HG02885 (cell line): Measurements from ENCODE around the gene ADARB2.
"Not testable (repeated sequence)": the region's sequence is repeated elsewhere in the genome, so short reads cannot be mapped to it uniquely, and the experiment has no call there.

Experiments used
- ATAC-seq: cut with Tn5 transposase; IDR thresholded peaks from one replicate; pipeline ENCODE4 v1.9.1; 2021; ENCODE audit warnings: mild to moderate bottlenecking; ENCODE audit not compliant: unreplicated experiment, poor library complexity

The ADARB2 gene

GRCh38 chr10:1406132-1406966 is 331.0 kb downstream of the ADARB2 start:
- ATAC-seq: no peak

- no peak for ATAC-seq
Measured at GRCh38 chr10:1404323-1405260, 332.7 kb downstream of the ADARB2 start.

DNA sequence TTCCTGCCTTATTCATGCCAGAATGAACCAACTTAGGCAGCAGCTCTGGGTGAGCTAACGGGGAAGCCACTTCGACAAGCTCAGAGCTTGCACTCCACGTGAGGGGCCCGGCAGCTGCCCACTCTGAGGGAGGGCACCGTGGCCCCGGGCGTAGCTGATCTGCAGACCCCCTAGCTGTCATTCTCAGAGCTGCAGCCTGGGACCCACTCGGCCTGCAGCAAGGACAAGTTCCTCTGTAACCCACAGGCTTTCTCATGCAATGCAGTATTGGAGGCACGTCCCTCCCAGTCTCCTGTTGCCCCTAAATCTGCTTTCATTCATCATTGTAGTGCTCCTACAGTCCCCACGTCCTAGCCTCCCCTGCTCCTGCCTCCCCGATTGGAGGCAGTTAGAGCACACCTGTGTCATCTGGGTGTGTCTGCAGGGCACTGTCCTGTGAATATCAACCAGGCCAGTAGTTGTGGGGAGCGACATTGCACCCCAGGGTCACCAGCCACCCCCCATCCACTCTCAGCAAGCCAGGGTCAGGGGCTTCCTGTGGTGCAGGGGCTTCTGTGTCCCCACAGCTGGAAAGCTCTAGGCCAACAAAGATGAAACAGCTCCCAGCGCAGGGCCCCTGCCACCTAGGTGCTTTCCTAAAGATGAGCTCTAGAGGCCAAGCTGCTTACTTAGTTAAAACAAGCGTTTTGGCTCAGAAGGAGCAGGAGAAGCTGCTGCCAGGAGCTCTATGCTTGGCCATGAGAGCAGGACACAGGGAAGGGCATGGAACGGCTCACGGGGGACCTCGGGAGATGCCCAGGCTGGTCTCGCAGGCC is 333.6 kb downstream of the ADARB2 start:
- no peak for ATAC-seq

GRCh38 chr10:1402816-1403507 is 334.4 kb downstream of the ADARB2 start:
- no peak for ATAC-seq

- no peak for ATAC-seq
Measured at GRCh38 chr10:1402016-1402770, 335.1 kb downstream of the ADARB2 start.

DNA sequence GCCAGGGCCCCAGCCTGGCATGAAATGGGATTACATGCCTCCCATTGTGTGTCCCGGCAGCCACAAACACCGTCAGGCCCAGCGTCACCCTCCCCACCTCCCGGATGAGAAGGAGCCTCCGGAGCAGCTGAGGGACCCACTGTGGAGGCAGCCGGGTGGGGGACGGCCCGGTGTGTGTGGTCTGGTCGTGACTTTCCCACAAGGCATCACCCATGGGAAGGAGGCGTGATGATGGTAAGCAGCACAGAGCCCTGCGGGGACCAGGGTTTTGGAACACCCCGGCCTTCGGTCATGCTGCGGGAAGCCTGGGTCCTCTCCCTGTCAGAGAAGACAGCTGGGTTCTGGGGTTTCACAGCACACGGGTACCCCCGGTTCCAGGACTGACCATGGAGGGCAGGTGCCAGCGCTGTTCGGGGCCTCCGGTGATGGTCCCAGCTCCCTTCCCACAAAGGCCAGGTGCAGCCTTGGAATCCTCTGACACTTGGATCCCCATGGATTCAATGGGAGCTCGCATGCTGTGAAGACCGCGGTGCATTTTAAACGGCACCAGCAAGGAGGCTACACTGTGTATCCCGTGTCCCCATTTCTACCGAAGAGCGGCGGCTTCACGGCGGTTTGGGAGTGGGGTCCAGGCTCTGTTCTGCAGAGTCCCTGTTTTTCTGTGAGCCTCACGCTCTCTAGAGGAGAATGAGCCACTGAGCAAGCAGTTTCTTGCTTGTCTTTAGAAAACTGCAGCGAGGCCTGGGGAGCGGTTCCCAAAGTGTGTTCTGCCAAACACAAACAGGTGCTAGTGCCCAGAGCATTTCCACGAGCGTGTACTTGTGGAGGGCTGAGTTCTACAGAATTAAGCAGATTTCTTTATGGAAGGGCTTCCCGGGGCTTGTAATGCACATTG is 336.0 kb downstream of the ADARB2 start:
- no peak for ATAC-seq

- no peak for ATAC-seq
Measured at GRCh38 chr10:1400101-1401070, 336.9 kb downstream of the ADARB2 start.

DNA sequence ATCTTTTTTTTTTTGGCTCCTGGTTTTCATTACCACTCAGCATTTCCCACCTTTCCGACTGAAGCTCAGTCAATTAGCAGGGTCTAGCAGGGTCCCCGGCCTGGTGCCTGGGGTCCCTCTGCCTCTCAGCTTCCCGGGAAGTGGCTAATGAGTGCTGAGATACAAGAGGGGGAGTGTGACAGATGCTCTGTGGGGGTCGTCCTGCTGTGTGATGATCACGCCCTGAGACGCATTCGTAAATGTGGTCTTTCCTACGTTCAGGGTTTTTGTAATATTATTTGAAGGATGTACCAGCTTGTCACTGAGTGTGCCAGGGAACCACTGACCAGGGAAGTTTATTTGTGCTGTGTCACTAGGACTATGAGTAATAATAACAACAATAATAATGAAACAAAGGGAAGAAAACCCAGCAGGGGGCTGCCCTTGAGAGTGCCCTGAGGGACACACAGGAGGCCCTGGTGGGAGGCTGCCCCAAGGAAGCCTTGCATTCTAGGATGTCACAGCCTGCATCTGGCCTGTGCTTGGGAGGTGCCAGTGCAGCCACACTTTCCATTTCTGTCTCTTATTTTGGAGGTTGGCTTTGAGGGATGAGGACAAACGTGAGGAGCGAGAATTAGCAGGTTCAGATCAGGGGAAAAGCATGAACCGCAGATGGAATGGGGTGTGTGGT is 337.8 kb downstream of the ADARB2 start:
- ATAC-seq: no peak

GRCh38 chr10:1398626-1399410 is 338.5 kb downstream of the ADARB2 start:
- no peak for ATAC-seq

GRCh38 chr10:1398116-1398515 is 339.2 kb downstream of the ADARB2 start:
- ATAC-seq: not testable (repeated sequence)

- ATAC-seq: no peak
Measured at GRCh38 chr10:1396297-1396635, 341.1 kb downstream of the ADARB2 start.

GRCh38 chr10:1395481-1396296 is 341.6 kb downstream of the ADARB2 start:
- ATAC-seq: no peak

GRCh38 chr10:1395025-1395480 is 342.3 kb downstream of the ADARB2 start:
- ATAC-seq: no peak

- ATAC-seq: no peak
Measured at GRCh38 chr10:1394155-1394912, 343.0 kb downstream of the ADARB2 start.
